NB4 (cell line): ENCODE results near the gene BMF.

Source experiments
- CTCF ChIP-seq: IDR thresholded peaks from one replicate; pipeline ENCODE4 v1.5.1; 2012; ENCODE audit warnings: low read depth, low read length
- POLR2A ChIP-seq: IDR thresholded peaks from 2 replicates; pipeline ENCODE4 v1.6.1; 2011; ENCODE audit warnings: mild to moderate bottlenecking; ENCODE audit not compliant: insufficient read length; ENCODE audit errors: extremely low read depth
- TF ChIP-seq, protein P1 (sequence below): IDR thresholded peaks from 2 replicates; pipeline ENCODE4 v1.6.1; 2011; ENCODE audit warnings: low read depth, low read length

DNA sequence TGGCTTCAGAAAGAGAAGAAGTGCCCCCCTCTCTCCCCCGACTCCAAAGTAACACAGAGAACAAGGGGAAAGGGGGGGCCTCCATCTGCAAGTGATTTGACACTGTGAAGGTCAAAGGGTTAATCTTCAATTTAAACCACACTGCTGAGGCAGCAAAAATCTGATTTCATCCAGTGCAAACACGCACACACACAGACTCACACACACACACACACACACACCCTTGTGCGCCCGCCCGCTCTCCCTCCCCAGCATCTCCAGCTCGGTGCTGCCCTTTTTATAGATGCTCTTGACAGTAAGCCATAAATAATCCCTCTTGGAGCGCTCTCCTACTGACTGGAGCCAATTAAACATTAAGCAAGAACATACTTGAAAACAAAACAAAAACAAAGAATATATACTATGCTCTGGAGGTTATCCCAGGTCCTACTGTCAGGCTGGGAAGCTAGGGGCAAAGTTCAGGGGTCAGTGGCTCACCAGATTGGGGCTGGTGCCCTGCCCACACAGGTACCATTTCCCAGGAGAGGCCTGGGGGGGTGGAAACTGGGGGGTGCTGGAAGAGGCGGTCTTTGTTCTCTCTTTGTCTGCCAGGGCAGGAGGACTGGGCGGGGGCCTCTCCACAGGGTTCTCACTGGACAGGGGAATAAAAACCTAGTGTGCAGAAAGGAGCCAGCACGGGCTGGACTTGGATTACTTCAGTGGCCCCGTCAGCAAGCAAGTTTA lies 16.3 kb downstream of the BMF start:
- TF ChIP-seq CTCF (no peak), POLR2A (no peak)
- TF ChIP-seq, protein P1, sequence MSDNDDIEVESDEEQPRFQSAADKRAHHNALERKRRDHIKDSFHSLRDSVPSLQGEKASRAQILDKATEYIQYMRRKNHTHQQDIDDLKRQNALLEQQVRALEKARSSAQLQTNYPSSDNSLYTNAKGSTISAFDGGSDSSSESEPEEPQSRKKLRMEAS = no peak
